Stimulated activated CD4-positive, alpha-beta T cell treated with anti-CD3 and anti-CD28 coated beads, TNF-alpha, amount 100 ng/mL, for 24 hours (primary cell): ENCODE data around the gene PTPN14.

Experiments used
- DNase-seq, 3 experiments: peaks; one replicate each; pipeline ENCODE4 v3.0.0-alpha.2; 2020; ENCODE audit warnings: low read depth in 3 of 3

The PTPN14 gene

DNA sequence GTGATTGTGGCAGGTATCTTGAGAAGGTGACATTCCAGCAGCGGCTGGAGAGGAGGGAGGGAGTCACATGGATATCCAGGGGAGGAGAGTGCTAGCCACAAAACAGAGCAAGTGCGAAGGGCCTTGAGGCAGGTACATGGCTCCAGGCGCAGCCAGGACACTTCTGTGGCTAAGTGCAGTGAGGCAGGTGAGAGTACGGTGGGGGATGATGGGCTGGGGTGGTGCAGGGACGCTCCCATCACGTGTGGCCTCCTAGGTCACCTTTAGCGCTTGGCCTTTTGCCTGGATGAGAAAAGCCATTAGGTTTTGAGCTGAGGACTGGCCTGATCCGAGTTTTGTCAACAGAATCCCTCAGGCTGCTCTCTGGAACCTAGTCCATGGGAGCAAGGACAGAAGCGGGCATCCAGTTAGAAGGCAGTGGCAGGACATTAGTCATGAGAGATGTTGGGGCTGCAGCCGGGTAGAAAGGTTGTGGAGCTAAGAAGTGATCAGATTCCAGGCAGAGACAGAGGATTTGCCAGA is 238.8 kb downstream of the PTPN14 start:
- DNase-seq, result no peak

DNA sequence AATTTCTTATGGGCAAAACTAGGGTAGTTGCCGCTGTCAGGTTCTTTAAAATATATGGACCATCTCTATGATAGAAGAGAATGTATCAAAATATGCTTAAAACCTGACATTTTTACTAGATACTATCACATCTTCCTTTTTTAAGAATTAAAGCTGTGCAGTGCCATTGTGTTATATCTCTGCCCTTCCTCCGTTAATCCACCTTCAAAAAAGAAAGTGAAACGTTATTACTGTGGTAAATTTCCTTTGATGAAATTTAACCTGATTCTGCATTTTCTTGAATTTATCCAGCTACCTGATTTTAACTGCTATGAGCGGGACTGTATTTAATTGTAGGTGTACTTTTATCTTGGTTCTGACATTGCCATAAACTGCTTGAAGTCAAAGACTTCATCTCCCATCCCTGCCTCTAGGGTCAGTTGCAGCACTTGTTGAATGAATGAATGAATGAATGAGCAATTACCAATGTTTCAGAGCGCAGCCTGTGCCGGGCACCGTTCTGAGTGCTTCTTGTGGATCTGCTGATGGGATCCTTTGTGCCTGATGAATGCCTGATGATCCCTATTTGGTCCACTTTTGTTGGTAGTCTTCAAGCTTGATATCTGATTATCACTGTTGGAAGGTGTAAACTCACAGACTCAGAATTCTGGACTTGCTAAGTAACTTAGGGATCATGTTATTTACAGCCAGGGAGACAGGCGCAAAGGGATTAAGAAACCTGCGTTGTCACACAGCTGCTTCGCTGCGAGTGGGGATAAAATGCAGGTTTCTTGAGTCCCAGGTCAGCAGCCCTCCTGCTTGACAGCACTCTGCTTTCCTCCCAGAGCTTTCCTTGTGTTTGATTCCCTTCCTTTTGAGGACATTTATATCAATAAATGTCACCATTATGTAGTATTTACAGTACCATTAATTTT is 240.4 kb downstream of the PTPN14 start:
- DNase-seq, result no peak

DNA sequence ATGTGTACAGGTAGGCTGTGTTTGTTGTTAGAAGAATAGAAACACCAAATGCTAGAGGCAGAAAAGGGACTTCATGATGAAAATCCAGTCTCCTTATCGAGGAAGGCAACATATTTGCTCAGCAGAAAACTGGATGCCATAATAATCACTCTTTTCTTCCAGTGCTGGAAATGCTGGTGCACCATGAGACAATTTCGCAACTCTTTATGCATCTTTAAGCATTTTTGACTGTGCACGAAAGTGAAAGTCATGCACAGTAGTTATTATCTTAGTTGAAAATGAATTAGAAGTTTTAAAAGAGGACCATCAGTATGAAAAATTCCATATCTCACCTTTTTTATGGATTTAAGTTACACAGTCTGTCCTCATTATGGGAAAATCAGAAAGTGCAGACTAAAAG is 241.4 kb downstream of the PTPN14 start:
- no peak for DNase-seq

DNA sequence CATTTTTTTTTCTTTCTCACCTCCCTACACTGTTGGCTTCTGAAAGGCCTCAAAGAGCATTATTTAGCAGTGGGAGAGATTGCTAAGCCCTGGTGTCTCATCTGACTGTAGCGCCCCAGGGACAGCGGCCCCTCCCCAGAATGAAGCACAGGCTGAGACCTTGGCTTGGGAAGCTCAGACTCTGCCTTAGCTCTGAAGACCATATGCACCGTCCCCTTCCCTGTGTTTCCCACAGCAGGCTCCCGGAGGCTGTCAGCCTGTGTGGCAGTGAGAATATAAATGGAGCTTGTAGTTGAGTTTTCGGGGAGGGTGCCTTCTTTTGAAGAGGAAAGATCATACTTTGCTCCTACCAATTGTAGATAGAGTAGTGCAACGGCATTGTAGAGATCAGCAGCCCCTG is 245.1 kb downstream of the PTPN14 start:
- no peak for DNase-seq

DNA sequence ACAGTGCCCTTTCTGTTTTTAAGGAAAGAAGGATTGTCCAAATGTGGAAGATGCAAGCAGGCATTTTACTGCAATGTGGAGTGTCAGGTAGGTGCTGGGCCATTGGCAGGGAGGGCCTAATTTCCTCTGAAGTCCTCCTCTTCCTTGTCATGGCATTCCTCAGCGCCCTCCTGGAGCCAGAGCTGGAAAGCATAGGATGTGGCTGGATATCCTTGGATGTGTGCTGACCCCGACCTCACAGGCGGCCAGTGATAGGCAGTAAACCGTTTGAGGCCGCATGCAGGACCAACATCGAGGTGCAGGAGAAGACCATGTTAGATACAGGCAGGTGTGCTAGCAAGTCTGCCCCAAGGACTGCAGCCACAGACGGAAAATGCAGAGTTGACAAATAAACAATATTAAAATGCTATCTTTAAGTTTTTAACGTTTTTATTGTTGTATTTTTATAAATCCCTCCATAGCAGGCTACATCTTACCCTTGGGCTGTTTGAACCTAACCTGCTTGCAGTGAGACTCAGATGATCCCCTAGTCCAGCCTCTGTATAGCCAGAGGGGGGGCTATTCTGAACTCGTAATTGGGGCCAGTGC is 246.1 kb downstream of the PTPN14 start:
- no peak for DNase-seq

DNA sequence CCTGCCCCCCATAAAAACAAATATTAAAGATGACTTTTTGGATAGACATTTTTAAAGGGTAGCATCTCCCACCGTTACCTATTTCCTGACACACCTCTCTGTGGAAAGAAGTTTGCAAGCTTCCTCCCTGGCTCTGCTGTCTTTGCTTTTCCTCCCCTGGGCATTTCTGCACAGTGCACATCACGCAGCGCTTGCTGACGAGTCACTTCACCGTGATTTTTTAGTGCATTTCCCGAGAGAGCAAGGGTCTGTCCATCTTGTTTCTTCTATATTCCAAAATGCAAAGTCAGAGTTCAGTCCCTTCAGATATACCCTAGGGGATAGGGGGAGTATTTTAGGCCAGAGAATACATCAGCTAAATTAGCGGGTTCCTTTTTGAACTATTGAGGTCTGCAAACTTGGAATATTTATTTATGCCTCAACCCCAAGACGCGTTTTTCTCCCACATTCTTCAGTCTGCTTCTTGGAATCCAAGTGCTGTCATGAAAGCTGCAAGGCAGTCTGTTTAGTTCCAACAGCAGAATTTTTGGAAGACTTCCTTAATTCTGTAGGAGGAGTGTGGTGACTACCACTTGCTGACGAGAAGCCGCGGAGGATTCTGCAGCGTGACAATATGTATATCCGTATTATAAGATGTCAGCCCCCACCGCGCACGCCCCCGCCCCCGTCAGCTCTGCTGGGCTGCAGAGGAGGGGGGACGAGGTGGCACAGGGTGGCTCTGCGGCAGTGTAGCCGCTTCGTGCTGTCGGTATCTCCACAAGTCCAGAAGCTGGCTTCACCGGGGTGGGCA is 248.1 kb downstream of the PTPN14 start:
- DNase-seq, result no peak

DNA sequence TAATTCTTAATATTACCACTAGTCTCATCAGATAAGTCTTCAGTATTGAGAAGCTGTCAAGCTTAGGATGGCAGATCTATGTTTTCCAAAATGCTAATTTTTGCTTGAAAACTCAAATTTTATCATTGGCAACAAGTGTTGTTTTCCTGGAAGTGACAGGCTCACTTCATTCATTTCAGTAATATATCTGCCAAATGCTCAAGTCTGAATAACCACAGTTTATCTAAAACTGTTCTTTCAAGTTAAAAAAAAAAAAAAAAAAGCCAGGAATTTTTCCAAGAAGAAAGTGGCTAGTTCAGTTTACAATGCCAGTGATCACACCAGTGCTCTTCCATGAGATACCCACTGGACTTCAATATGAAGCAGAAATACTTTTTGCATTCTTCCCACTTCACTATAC is 249.9 kb downstream of the PTPN14 start:
- DNase-seq, result no peak

DNA sequence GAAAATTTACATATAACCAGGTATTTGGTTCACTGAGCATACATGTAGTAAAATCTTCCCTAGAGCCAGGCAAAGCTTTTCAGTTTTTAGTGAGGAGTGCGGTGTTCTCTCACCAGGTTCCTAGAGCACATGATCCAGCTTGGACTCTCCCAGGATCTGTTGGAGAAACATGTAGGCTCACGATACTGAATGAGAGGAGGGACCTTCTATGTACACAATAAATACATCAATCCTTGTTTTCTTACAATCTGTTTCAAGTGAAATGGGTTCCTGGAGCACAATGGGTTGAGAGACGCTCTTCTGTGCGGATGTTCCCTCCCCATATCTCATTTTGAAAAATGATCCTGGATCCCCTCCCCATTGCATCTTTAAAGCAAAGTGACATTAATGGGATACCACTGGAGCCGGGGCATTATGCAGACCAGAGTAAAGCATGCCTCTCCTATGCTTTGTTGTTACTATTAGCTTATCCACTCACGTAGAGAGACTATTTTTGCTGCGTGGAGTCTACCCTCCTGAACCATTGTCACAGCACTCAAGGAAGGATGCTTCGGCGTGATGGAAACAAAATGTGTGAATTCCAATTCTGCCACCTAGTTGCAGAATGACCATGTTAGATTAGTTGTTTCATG is 251.1 kb downstream of the PTPN14 start:
- DNase-seq, result no peak
